PC-3 (cell line): Measurements from ENCODE around the gene SCN2B.

Source experiments
- EZH2phosphoT487 ChIP-seq: fragments of 300-600 bp; sonication (generic); IDR thresholded peaks from 2 replicates; pipeline ENCODE4 v1.6.1; 2018; ENCODE audit warnings: mild to moderate bottlenecking, antibody characterized with exemption, low read length, borderline replicate concordance
- TF ChIP-seq, protein P1 (sequence below): fragments of 300-600 bp; sonication (generic); conservative IDR thresholded peaks from 2 replicates; pipeline ENCODE4 v1.5.1; 2017; ENCODE audit warnings: antibody characterized with exemption, low read depth, mild to moderate bottlenecking, low read length

DNA sequence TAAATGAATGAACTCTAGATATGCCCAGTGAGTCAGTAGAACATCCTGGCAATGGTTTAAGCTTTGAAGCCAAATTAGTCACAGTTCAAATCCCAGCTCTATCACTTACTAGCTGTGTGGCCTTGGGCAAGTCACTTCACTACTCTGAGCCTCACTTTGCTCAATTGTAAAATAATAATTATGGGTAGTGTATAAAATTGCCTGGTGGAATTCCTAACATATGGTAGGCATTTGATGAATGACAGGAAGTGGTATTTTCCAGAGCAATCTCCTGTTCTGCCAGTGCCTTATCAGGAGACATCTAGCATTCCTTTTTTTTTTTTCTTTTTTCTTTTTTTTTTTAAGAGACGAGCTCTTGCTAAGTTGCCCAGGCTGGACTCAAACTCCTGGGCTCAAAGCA, 36.9 kb downstream of the SCN2B start:
- TF ChIP-seq, protein P1, sequence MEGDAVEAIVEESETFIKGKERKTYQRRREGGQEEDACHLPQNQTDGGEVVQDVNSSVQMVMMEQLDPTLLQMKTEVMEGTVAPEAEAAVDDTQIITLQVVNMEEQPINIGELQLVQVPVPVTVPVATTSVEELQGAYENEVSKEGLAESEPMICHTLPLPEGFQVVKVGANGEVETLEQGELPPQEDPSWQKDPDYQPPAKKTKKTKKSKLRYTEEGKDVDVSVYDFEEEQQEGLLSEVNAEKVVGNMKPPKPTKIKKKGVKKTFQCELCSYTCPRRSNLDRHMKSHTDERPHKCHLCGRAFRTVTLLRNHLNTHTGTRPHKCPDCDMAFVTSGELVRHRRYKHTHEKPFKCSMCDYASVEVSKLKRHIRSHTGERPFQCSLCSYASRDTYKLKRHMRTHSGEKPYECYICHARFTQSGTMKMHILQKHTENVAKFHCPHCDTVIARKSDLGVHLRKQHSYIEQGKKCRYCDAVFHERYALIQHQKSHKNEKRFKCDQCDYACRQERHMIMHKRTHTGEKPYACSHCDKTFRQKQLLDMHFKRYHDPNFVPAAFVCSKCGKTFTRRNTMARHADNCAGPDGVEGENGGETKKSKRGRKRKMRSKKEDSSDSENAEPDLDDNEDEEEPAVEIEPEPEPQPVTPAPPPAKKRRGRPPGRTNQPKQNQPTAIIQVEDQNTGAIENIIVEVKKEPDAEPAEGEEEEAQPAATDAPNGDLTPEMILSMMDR: no peak
- no peak for TF ChIP-seq EZH2phosphoT487
